Caco-2 (cell line): Measurements from ENCODE around the gene HCST. TPM values are rescaled to one million over a fixed set of nuclear protein-coding genes. Genes with fewer than 3 reads are reported as not detected.

ENCODE experiments used
- BruUV-seq: library from RNA; stranded (reverse); fragments of 400-500 nt; replicated peaks from 2 replicates; lab custom pipeline; 2021; lab: Mats Ljungman, UMichigan
- CTCF ChIA-PET: fragments of 300-600 bp; sonication (Branson Sonifier 250); formaldehyde crosslinking; loops from one replicate; lab custom pipeline; 2022; ENCODE audit warnings: antibody characterized with exemption; lab: Charles Lee
- POLR2A ChIA-PET: fragments of 300-600 bp; sonication (Branson Sonifier 250); formaldehyde crosslinking; loops from one replicate; lab custom pipeline; 2022; ENCODE audit warnings: antibody characterized with exemption; lab: Charles Lee
- DNase-seq, 2 experiments: peaks; one replicate each; pipeline versions ENCODE4 v3.0.0 to v3.0.0-alpha.2; 2020 to 2022
- H3K27me3 ChIP-seq: replicated peaks from 2 replicates; pipeline ENCODE4 v1.6.0; 2011; ENCODE audit warnings: low read length; ENCODE audit not compliant: control insufficient read depth, insufficient read depth
- H3K36me3 ChIP-seq: 2 replicates; pipeline ENCODE4 v1.5.1; 2011; ENCODE audit warnings: low read length; ENCODE audit not compliant: control insufficient read depth, insufficient read depth
- H3K4me1 ChIP-seq: fragments of 250-450 bp; sonication (Bioruptor Pico); 2 replicates; pipeline ENCODE4 v1.5.1; 2020; ENCODE audit warnings: mild to moderate bottlenecking
- H3K4me3 ChIP-seq: 2 replicates; pipeline ENCODE4 v1.5.1; 2011; ENCODE audit warnings: low read depth, mild to moderate bottlenecking, control low read depth, low read length
- H3K9me3 ChIP-seq: fragments of 250-450 bp; sonication (Bioruptor Pico); 2 replicates; pipeline ENCODE4 v1.5.1; 2020; ENCODE audit warnings: mild to moderate bottlenecking, moderate library complexity
- H3K27ac Mint-ChIP-seq: one replicate; pipeline ENCODE4 v1.8.0; 2022; ENCODE audit warnings: mixed read lengths; ENCODE audit not compliant: unreplicated experiment
- H3K27me3 Mint-ChIP-seq: one replicate; pipeline ENCODE4 v1.8.0; 2022; ENCODE audit warnings: mixed read lengths; ENCODE audit not compliant: insufficient read depth, unreplicated experiment
- H3K36me3 Mint-ChIP-seq: one replicate; pipeline ENCODE4 v1.8.0; 2022; ENCODE audit warnings: mild to moderate bottlenecking, mixed read lengths; ENCODE audit not compliant: insufficient read depth, unreplicated experiment
- H3K4me1 Mint-ChIP-seq: one replicate; pipeline ENCODE4 v1.8.0; 2022; ENCODE audit warnings: low read depth, mixed read lengths; ENCODE audit not compliant: unreplicated experiment
- H3K4me3 Mint-ChIP-seq: one replicate; pipeline ENCODE4 v1.8.0; 2022; ENCODE audit warnings: mild to moderate bottlenecking, moderate library complexity, mixed read lengths; ENCODE audit not compliant: unreplicated experiment
- H3K9me3 Mint-ChIP-seq: one replicate; pipeline ENCODE4 v1.8.0; 2022; ENCODE audit warnings: mixed read lengths; ENCODE audit not compliant: unreplicated experiment
- CTCF ChIP-seq, 2 experiments: fragments of 200-600 bp in 1 of 2; IDR thresholded peaks; 1 replicate in 1 of 2; 2 replicates in 1 of 2; pipeline versions ENCODE4 v1.5.1 to v1.8.0; 2011 to 2022; ENCODE audit warnings: antibody characterized with exemption in 1 of 2, control low read depth in 1 of 2, inconsistent platforms in 1 of 2, low read depth in 1 of 2, low read length in 1 of 2, mild to moderate bottlenecking in 1 of 2, moderate library complexity in 1 of 2; ENCODE audit not compliant: insufficient read depth in 1 of 2, severe bottlenecking in 1 of 2, unreplicated experiment in 1 of 2
- intact Hi-C: fragments of 100-400 bp; cut with micrococcal nuclease; formaldehyde crosslinking; loops from one replicate; pipeline ENCODE4 v1.10.0; 2022; ENCODE audit not compliant: unreplicated experiment
- total RNA-seq: library from RNA; stranded (reverse); gene quantifications from 2 replicates; pipeline ENCODE4 v1.2.3, GENCODE V29; 2022

The HCST gene
- total RNA-seq, 1 experiment from 2014 or later, result not detected

GRCh38 chr19:35885904-35886303 lies 16.4 kb upstream of the HCST start:
- H3K4me1 Mint-ChIP-seq, result no peaks in the 10 kb centered on the region
- ChIA-PET POLR2A (interaction anchor here (0.5 to 0.6 kb wide), 2 partner anchors 45 to 175 kb away, joined by 3 read pairs; no protein-coding TSS in a partner anchor), CTCF (interaction anchor here (0.7 kb wide), 1 partner anchor 145 kb away, joined by 3 read pairs; no protein-coding TSS in a partner anchor)
- no peak for DNase-seq
- Histone ChIP-seq H3K27me3 (no peaks in the 10 kb centered on the region), H3K9me3 (no peaks in the 10 kb centered on the region), H3K36me3 (no peaks in the 10 kb centered on the region), H3K4me1 (no peaks in the 10 kb centered on the region), H3K4me3 (no peak overlapping the region)
- H3K9me3 Mint-ChIP-seq, result no peaks in the 10 kb centered on the region
- no peaks in the 10 kb centered on the region for H3K27me3 Mint-ChIP-seq
- H3K27ac Mint-ChIP-seq, result no peak overlapping the region
- H3K36me3 Mint-ChIP-seq, result peaks cover 19% of the 10 kb centered on the region
- H3K4me3 Mint-ChIP-seq, result no peak overlapping the region
- no peak for TF ChIP-seq CTCF (IDR thresholded peaks at IDR 0.05; ENCODE audit: insufficient read depth in 1 of 2, low read depth in 1 of 2, low read length in 1 of 2, severe bottlenecking in 1 of 2, unreplicated experiment in 1 of 2)
- BruUV-seq, result no TSS peak
- intact Hi-C loops, result no loop called here

GRCh38 chr19:35887197-35887596 lies 15.1 kb upstream of the HCST start:
- H3K36me3 ChIP-seq, result no peaks in the 10 kb centered on the region
- CTCF ChIA-PET, result no interaction called here
- no TSS peak for BruUV-seq

GRCh38 chr19:35888398-35888797 lies 13.9 kb upstream of the HCST start:
- no peak for DNase-seq
- intact Hi-C loops, result no loop called here
- no peaks in the 10 kb centered on the region for H3K4me1 ChIP-seq
- H3K9me3 Mint-ChIP-seq, result no peaks in the 10 kb centered on the region
- no TSS peak for BruUV-seq
- no peaks in the 10 kb centered on the region for H3K4me1 Mint-ChIP-seq
- POLR2A ChIA-PET, result no interaction called here
- H3K9me3 ChIP-seq, result no peaks in the 10 kb centered on the region
- no peak overlapping the region for H3K4me3 ChIP-seq
- TF ChIP-seq CTCF (IDR thresholded peaks at IDR 0.05; ENCODE audit: insufficient read depth in 1 of 2, low read depth in 1 of 2, low read length in 1 of 2, severe bottlenecking in 1 of 2, unreplicated experiment in 1 of 2), result no peak
- H3K36me3 Mint-ChIP-seq, result peaks cover 19% of the 10 kb centered on the region
- no peaks in the 10 kb centered on the region for H3K27me3 Mint-ChIP-seq
- no peak overlapping the region for H3K4me3 Mint-ChIP-seq
- H3K27ac Mint-ChIP-seq, result no peak overlapping the region
- no peaks in the 10 kb centered on the region for H3K27me3 ChIP-seq
- H3K36me3 ChIP-seq, result no peaks in the 10 kb centered on the region
- CTCF ChIA-PET, result no interaction called here

More at GRCh38 chr19:35887197-35887596, 15.1 kb upstream of the HCST start:
- Histone ChIP-seq H3K9me3 (no peaks in the 10 kb centered on the region), H3K27me3 (no peaks in the 10 kb centered on the region), H3K4me1 (no peaks in the 10 kb centered on the region), H3K4me3 (no peak overlapping the region)
- POLR2A ChIA-PET, result no interaction called here
- intact Hi-C loops, result no loop called here
- Mint-ChIP-seq H3K27ac (no peak overlapping the region), H3K4me1 (no peaks in the 10 kb centered on the region), H3K9me3 (no peaks in the 10 kb centered on the region), H3K4me3 (no peak overlapping the region), H3K27me3 (no peaks in the 10 kb centered on the region), H3K36me3 (peaks cover 19% of the 10 kb centered on the region)
- no peak for DNase-seq
- TF ChIP-seq CTCF (IDR thresholded peaks at IDR 0.05; ENCODE audit: insufficient read depth in 1 of 2, low read depth in 1 of 2, low read length in 1 of 2, severe bottlenecking in 1 of 2, unreplicated experiment in 1 of 2), result no peak
